ENCODE measurements around the gene C2CD4B.

Gene C2CD4B

DNA sequence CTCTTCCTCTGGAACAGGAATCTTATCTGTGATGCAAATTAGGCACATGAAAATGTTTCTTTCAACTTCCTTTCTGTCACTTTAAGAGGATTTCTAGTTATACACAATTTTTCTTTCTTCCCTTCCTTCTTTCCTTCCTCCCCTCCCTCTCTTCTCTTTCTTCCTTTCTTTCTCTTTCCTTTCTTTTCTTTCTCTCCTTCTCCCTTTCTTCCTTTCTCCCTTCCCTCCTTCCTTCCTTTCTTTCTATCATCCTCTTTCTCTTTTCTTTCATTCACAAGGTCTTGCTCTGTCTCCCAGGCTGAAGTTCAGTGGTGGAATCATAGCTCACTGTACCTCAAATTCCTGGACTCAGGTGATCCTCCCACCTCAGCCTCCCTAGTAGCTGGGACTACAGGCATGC is 18.0 kb upstream of the C2CD4B start:
- DNase-seq = no peak
- no peaks in the 10 kb centered on the region for H3K36me3 Mint-ChIP-seq (ENCODE audit: insufficient read depth)

DNA sequence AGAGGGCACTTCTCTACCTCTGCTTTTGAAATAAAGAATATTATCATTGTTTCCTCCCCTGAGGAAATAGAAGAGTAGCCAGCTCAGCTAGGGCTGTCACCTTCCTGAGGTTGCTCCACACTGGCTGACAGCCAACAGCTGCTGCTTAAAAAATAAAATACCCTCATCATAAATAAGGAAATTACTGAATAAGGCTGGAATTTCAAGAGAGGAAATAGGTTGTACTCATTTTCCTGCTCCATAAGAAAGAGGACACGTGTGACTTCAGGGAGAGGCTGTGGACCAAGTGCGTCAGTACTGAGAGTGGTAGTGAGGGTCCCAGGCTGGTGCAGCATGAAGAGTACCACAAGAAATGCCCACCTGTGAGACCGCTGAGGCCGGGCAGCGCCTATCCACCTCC is 8.1 kb upstream of the C2CD4B start:
- H3K4me3 Mint-ChIP-seq = no peak overlapping the region
- peaks cover 32 to 37% of the 10 kb centered on the region in 2 donors for H3K27me3 Mint-ChIP-seq
- no peak overlapping the region for H3K27ac Mint-ChIP-seq
- no peaks in the 10 kb centered on the region for H3K4me1 Mint-ChIP-seq (ENCODE audit: low read depth in 2 of 2)
- H3K9me3 Mint-ChIP-seq = no peaks in the 10 kb centered on the region
- ATAC-seq (replicated peaks) = no peak
- H3K36me3 Mint-ChIP-seq (ENCODE audit: insufficient read depth) = no peaks in the 10 kb centered on the region
- DNase-seq = no peak

More for the DNA sequence above, 18.0 kb upstream of the C2CD4B start:
- no peak for ATAC-seq (replicated peaks)
- no peak overlapping the region for H3K27ac Mint-ChIP-seq
- no peaks in the 10 kb centered on the region for H3K9me3 Mint-ChIP-seq
- H3K27me3 Mint-ChIP-seq = peaks cover 7 to 29% of the 10 kb centered on the region in 2 donors
- no peak overlapping the region for H3K4me3 Mint-ChIP-seq
- H3K4me1 Mint-ChIP-seq (ENCODE audit: low read depth in 2 of 2) = no peaks in the 10 kb centered on the region

DNA sequence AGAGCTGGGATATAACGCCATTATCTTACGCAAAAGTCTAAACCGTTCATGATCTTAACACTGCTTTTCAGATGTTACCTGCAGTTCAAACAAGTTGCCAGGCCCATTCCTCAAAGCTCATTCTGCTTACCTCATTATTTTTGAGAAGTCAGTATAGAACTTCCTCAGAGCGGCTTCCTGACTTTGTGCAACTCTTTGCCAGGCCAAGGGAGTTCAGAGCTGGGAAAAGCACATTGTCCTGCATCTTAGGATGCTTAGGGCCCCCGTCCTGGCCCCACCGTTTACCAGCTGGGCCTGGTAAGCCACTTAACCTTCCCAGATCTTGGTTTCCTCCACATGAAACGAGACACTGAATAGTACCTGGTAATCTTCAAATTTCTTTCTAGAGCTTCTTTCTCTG is 6.8 kb upstream of the C2CD4B start:
- no peaks in the 10 kb centered on the region for H3K36me3 Mint-ChIP-seq (ENCODE audit: insufficient read depth)
- no peaks in the 10 kb centered on the region for H3K4me1 Mint-ChIP-seq (ENCODE audit: low read depth in 2 of 2)
- peaks cover 28 to 46% of the 10 kb centered on the region in 2 donors for H3K27me3 Mint-ChIP-seq
- ATAC-seq (replicated peaks) (no peak), DNase-seq (no peak)
- no peaks in the 10 kb centered on the region for H3K9me3 Mint-ChIP-seq
- no peak overlapping the region for H3K4me3 Mint-ChIP-seq
- H3K27ac Mint-ChIP-seq = no peak overlapping the region

DNA sequence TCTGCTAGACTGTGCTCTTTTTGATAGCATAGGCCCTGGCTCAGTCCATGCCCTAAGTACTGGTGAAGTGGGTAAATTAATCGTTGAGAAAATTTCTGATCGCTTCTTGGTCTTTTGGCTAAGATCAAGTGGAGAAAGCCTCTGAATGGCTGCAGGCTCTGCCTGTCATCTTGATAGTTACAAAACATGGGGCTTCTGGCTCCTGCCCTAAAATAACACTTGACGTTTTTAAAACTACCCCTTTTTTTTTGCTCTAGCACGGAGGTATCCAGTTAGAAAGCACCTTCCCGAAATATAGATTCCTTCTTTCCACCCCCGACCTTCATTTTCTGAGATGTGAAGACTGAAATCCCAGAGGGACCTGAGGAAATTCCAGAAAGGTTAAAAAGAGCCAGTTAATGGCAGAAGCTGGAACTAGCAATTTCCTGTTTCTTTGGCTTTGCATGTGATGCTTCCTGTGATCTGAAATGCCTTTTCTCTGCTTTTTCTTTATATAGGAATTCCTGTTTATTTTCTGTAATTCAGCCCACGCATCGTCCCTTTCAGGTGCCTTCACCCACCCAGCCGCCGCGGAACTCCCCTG is 799 bp upstream of the C2CD4B start:
- H3K4me3 Mint-ChIP-seq = peak overlapping the region; percentile 58 to 86
- peaks cover 48 to 58% of the 10 kb centered on the region in 2 donors for H3K27me3 Mint-ChIP-seq
- DNase-seq (no peak), ATAC-seq (replicated peaks) (no peak)
- peaks cover 7% of the 10 kb centered on the region in 2 donors for H3K4me1 Mint-ChIP-seq (ENCODE audit: low read depth in 2 of 2)
- no peaks in the 10 kb centered on the region for H3K36me3 Mint-ChIP-seq (ENCODE audit: insufficient read depth)
- H3K9me3 Mint-ChIP-seq = no peaks in the 10 kb centered on the region
- no peak overlapping the region for H3K27ac Mint-ChIP-seq

DNA sequence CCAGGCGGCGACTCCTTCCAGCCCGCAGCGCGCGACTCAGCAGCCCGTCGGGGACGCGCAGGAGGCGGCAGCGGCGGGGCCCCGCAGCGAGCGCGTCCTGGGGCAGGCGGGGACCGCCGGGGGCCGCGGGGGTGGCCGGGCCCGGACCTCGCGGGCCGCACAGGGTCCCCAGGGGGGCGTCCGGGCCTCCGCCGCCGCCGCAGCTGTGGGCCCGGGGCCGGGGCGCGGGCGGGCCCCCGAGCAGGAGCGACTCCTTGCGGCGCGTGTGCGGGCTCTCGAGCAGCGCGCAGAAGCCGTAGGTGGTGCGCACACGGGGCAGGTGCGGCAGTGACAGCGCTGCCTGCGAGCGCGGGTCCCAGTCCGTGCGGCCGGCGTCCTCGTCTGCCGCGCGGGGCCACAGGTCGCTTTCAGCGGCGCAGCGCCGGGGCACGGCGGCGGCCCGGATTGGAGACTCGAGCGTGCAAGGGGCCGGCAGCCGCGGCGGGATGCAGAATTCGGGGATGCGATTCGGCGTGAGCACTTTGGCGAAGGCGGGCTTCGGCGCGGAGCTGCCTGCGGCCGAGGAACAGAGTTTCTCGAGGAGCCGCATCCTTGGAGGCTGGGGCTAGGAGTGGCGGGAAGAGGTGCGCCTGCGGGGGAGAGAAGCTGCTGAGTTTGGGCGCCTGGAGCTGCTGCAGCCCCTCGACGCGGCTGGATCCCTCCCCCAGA is 535 bp downstream of the C2CD4B start:
- DNase-seq = no peak
- Mint-ChIP-seq H3K36me3 (ENCODE audit: insufficient read depth) (no peaks in the 10 kb centered on the region), H3K27me3 (peaks cover 61 to 71% of the 10 kb centered on the region in 2 donors), H3K4me1 (ENCODE audit: low read depth in 2 of 2) (peaks cover 7% of the 10 kb centered on the region in 2 donors), H3K9me3 (no peaks in the 10 kb centered on the region), H3K27ac (no peak overlapping the region), H3K4me3 (peak overlapping the region; percentile 58 to 86)
- peak; percentile 70 for ATAC-seq (replicated peaks)

DNA sequence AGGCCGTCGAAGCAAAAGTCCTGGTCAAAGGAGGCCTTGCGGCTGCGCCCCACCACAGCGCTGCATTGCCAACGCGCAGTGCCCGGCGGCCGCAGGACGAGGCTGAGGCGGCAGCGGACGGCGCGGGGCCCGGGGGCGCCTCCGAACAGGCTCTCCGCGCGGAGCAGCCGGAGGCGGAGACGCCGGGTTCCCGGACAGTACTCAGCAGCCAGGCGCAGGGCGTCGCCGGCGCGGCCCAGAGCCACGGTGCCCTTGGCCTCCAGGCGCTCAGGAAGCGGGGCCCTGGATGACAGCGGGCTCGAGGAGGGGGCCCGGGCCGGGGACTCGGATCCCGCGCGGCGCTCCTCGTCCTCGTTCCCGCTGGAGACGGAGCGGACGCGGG is 1.1 kb downstream of the C2CD4B start:
- Mint-ChIP-seq H3K4me3 (no peak overlapping the region), H3K27me3 (peaks cover 67 to 77% of the 10 kb centered on the region in 2 donors)

DNA sequence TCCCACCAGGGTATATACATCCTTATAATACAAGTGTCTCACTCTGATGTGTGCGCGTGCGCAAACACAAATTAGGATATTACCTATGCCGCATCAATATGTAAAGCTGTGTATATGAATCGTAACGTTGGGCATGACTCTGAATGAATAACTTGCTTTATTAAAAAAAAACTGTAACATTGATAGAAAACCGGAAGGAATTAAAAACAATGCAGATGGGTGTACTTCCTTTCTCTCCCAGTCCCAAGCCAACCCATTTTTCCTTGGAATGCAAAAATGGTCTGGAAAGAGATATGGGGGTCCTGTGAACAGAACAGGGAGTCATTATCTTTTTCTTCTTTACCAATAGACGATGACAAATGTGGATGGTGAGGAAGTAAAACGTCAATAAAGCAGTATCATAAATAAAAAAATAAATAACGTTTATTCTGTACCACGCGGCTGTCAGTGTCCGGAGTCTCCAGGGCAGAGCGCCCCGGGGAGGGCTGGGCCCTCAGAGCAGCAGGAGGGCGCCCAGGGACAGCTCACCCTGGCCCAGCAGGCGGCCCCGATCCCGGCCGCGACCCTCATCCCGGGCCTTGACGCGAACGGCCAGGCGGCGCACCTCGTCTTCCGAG is 1.6 kb downstream of the C2CD4B start:
- Mint-ChIP-seq H3K27ac (no peak overlapping the region), H3K9me3 (peaks cover 0 to 6% of the 10 kb centered on the region in 2 donors), H3K27me3 (peaks cover 72 to 77% of the 10 kb centered on the region in 2 donors), H3K4me3 (peak overlapping the region; percentile 50 to 55), H3K36me3 (ENCODE audit: insufficient read depth) (no peaks in the 10 kb centered on the region), H3K4me1 (ENCODE audit: low read depth in 2 of 2) (peaks cover 7% of the 10 kb centered on the region in 2 donors)
- ATAC-seq (replicated peaks) (no peak), DNase-seq (no peak)

More for the DNA sequence above, 1.1 kb downstream of the C2CD4B start:
- DNase-seq = no peak
- H3K27ac Mint-ChIP-seq = no peak overlapping the region
- H3K36me3 Mint-ChIP-seq (ENCODE audit: insufficient read depth) = no peaks in the 10 kb centered on the region
- peaks cover 7% of the 10 kb centered on the region in 2 donors for H3K4me1 Mint-ChIP-seq (ENCODE audit: low read depth in 2 of 2)
- H3K9me3 Mint-ChIP-seq = peaks cover 0 to 1% of the 10 kb centered on the region in 2 donors
- ATAC-seq (replicated peaks) = peak; percentile 30

DNA sequence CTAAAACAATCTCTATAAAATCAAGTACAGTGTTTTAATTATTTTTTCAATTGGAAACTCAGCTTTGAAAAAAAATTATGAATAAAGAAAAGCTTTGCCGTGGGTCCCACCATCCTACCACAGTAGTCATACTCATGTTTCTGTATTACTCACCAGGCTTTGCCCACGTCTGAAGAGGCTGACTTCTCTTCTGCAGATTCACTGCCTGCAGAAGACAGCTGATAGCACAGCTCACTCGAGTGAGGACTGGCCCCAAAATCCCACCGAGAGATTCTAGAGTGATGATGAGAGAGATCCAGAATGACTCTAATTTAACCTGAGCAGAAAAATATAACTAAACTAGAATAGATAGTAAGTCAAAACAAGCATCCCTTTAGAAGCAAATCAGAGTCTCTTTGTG is 11.9 kb downstream of the C2CD4B start:
- Mint-ChIP-seq H3K27ac (no peak overlapping the region), H3K4me3 (no peak overlapping the region), H3K27me3 (peaks cover 31 to 32% of the 10 kb centered on the region in 2 donors), H3K9me3 (peaks cover 0 to 6% of the 10 kb centered on the region in 2 donors), H3K36me3 (ENCODE audit: insufficient read depth) (no peaks in the 10 kb centered on the region), H3K4me1 (ENCODE audit: low read depth in 2 of 2) (no peaks in the 10 kb centered on the region)
- DNase-seq (no peak), ATAC-seq (replicated peaks) (no peak)

DNA sequence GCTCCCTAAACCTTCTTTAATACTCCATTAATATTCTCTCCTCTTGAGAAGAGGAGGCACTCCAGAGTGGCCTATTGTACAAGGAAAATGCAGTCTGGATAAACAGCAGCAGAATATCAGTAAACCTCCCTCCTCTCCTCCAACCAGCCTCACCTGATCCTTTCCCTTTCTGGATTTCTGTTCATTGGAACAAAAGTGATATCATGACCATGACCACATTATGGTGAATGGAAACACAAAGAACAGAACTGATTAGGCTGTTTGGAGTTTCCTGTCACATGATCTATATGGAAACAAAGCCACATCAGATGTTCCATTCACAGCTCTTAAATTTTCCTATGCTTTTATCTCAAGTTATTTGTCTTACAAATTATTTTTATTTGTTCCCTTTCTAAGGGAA is 14.6 kb downstream of the C2CD4B start:
- no peak for DNase-seq
- Mint-ChIP-seq H3K4me3 (no peak overlapping the region), H3K27me3 (peaks cover 28% of the 10 kb centered on the region in 2 donors), H3K36me3 (ENCODE audit: insufficient read depth) (no peaks in the 10 kb centered on the region), H3K4me1 (ENCODE audit: low read depth in 2 of 2) (no peaks in the 10 kb centered on the region), H3K27ac (no peak overlapping the region), H3K9me3 (no peaks in the 10 kb centered on the region)
- no peak for ATAC-seq (replicated peaks)

DNA sequence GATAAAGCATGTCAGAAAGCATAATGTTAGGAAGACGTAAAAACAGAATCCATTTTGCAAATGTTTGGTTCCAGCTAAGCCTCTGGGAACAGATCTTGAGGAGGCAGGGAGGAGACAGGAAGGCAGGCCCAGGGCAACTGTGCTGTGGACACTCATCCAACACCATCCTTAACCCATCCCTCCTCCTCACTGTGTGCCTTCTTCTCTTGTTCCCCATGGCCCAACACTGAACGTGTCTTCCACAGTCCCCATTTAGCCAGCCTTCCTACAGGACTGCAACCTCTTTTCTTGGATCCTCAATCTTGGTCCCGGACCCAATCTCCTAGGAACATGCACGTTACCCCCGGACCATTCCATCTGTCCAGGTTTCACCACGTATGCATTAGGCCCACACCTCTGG is 15.4 kb downstream of the C2CD4B start:
- Mint-ChIP-seq H3K27me3 (peaks cover 21 to 28% of the 10 kb centered on the region in 2 donors), H3K9me3 (no peaks in the 10 kb centered on the region), H3K36me3 (ENCODE audit: insufficient read depth) (no peaks in the 10 kb centered on the region), H3K4me3 (no peak overlapping the region), H3K4me1 (ENCODE audit: low read depth in 2 of 2) (no peaks in the 10 kb centered on the region), H3K27ac (no peak overlapping the region)
- no peak for ATAC-seq (replicated peaks)
- no peak for DNase-seq

DNA sequence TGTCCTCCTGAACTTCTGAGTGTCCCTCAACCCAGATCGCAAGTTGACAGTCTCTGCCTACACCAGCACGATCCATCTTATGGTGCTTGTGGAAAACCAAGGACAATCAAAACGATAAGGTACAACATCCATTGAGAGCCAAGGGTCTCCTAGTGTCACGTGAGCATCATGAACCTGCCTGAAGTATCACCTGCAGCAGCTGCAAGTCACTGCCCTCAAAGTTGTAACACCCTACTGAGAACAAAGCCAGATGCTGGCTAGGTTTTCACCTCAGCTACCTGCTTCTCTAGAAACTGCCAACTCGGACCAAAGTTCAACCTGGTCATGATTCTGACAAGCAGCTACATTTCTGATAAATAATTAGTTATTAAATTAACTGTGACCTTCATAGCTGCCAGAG is 17.5 kb downstream of the C2CD4B start:
- H3K27me3 Mint-ChIP-seq = peaks cover 27 to 28% of the 10 kb centered on the region in 2 donors
- ATAC-seq (replicated peaks) = no peak
- no peaks in the 10 kb centered on the region for H3K4me1 Mint-ChIP-seq (ENCODE audit: low read depth in 2 of 2)
- DNase-seq = no peak
- H3K9me3 Mint-ChIP-seq = no peaks in the 10 kb centered on the region
- no peak overlapping the region for H3K4me3 Mint-ChIP-seq
- no peak overlapping the region for H3K27ac Mint-ChIP-seq
- no peaks in the 10 kb centered on the region for H3K36me3 Mint-ChIP-seq (ENCODE audit: insufficient read depth)

DNA sequence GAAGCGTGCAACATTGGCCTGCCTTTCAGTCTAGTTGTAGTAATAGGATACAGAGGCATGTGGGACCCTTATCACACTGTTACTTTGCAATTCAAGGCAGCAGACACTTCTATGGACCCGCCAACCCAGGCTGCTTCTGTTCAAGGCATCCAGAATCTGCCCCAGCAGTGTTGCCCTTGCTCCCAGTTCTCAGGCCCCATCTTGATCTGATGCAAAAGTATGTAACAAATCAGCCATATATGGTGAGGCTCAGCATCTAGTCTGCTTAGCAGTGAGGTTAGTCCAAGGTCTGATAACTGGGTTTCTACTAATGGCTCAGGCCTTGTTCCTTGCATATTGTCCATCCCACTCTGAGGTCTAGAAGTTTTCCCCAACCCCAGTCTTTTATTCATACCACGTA is 17.9 kb downstream of the C2CD4B start:
- Mint-ChIP-seq H3K4me1 (ENCODE audit: low read depth in 2 of 2) (no peaks in the 10 kb centered on the region), H3K4me3 (no peak overlapping the region), H3K27ac (no peak overlapping the region), H3K27me3 (peaks cover 25 to 26% of the 10 kb centered on the region in 2 donors), H3K36me3 (ENCODE audit: insufficient read depth) (no peaks in the 10 kb centered on the region), H3K9me3 (no peaks in the 10 kb centered on the region)
- DNase-seq (no peak), ATAC-seq (replicated peaks) (no peak)

DNA sequence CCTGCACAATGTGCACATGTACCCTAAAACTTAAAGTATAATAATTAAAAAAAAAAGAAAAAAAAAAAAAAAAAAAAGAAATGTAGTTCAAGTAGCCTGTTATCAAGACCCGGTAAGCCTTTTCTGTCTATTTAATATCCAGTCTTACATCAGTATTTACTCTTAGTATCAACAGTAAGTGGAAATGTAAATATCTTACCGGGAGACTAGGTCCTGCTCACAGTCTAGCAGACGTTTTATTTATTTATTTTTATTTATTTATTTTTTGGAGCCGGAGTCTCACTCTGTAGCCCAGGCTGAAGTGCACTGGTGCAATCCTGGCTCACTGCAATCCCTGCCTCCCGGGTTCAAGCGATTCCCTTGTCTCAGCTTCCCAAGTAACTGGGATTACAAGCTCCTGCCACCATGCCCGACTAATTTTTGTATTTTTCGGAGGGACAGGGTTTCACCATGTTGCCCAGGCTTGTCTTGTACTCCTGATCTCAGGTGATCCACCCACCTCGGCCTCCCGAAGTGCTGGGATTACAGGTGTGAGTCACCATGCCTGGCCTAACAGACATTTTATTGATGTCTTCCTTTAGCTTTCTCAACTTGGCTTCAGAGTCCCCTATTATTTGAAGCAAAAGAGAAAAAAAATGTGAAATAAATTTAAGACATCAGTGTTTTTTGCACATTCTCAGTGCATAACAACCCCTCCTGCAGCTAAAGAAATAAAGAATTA is 19.9 kb downstream of the C2CD4B start:
- DNase-seq (no peak), ATAC-seq (replicated peaks) (no peak)
- Mint-ChIP-seq H3K4me3 (no peak overlapping the region), H3K9me3 (no peaks in the 10 kb centered on the region), H3K36me3 (ENCODE audit: insufficient read depth) (no peaks in the 10 kb centered on the region), H3K27me3 (peaks cover 5 to 24% of the 10 kb centered on the region in 2 donors), H3K27ac (no peak overlapping the region), H3K4me1 (ENCODE audit: low read depth in 2 of 2) (peaks cover 0 to 5% of the 10 kb centered on the region in 2 donors)

All from effector memory CD8-positive, alpha-beta T cell (primary cell).